AG10803 (cell line): ENCODE measurements around the gene BANK1.

ENCODE experiments used
- DNase-seq: peaks from one replicate; pipeline ENCODE4 v3.0.0; 2010; ENCODE audit warnings: low read depth
- H3K4me3 ChIP-seq: 2 replicates; pipeline ENCODE4 v1.5.1; 2011; ENCODE audit warnings: mild to moderate bottlenecking, low read length, control low read depth
- TF ChIP-seq, protein P1 (sequence below): conservative IDR thresholded peaks from 2 replicates; pipeline ENCODE4 v1.5.1; 2011; ENCODE audit warnings: mild to moderate bottlenecking, low read length, control low read depth, inconsistent platforms

Gene BANK1

DNA sequence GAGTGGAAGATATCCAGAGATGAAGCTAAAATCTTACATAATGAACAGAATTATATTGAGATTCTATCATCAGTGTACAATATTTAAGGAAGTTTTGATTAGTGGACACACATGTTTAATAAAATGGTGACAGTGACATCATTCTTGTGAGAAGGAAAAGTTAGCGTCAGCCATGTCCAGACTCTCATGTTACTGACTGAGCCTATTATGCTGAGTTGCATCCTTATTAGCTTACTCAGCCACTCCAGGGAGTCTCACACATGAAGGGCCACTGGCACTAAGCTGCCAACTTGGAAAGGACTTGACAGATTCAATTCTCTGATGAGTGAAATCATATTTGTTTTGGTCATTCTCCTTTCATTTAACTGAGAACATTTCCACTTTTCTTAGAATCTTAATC, 170.6 kb downstream of the BANK1 start:
- TF ChIP-seq, protein P1, sequence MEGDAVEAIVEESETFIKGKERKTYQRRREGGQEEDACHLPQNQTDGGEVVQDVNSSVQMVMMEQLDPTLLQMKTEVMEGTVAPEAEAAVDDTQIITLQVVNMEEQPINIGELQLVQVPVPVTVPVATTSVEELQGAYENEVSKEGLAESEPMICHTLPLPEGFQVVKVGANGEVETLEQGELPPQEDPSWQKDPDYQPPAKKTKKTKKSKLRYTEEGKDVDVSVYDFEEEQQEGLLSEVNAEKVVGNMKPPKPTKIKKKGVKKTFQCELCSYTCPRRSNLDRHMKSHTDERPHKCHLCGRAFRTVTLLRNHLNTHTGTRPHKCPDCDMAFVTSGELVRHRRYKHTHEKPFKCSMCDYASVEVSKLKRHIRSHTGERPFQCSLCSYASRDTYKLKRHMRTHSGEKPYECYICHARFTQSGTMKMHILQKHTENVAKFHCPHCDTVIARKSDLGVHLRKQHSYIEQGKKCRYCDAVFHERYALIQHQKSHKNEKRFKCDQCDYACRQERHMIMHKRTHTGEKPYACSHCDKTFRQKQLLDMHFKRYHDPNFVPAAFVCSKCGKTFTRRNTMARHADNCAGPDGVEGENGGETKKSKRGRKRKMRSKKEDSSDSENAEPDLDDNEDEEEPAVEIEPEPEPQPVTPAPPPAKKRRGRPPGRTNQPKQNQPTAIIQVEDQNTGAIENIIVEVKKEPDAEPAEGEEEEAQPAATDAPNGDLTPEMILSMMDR: no peak
- DNase-seq: peak; percentile 48
- H3K4me3 ChIP-seq: no peak overlapping the region

DNA sequence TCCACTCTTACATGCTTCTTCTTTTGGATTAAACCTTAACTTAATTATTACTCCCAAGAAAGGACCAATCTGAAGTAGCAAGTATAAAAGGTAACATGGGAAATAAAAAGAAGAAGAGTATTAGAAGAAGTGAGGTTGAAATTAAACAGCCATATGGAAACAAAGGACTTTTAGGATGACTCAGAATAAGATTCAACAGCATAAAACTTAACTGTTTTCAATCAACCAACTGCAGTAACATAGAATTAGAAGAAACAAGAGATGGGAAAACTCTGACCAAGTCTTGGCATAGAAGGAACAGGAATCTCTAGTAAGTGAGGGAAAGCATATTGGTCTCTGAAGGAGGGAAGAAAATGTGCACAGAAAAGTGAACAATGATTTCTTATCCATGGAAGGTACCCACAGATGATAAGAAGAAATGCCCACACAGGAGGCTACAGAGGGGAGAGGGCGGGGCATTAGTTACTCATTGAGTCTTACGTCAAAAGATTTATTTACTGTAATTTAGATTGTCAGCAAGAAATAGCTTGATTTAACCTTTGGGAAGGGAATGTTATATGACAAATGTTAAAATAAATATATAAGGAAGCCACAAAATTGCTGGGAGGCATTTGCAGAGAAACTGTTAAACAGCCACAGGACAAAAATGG, 177.3 kb downstream of the BANK1 start:
- TF ChIP-seq, protein P1: no peak
- no peak for DNase-seq
- H3K4me3 ChIP-seq: no peak overlapping the region

DNA sequence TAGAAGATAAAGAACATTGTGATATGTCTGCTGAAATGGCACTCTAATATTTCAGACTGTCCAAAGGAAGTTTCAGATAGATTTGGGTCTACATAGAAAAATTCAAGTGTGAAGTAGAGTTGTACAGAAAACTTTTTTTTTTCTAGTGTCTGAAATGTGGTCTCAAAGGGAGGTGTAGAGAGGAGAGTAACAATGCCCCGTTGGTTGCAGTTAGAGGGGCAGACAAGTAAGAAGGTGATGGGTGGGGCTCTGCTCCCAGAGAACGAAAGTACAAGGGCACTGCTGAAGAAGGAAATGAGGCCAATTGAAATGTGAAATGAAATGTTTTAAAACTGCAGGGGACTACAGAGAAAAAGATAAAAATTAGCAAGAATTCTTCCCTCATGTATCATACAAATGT, 177.8 kb downstream of the BANK1 start:
- no peak for DNase-seq
- no peak overlapping the region for H3K4me3 ChIP-seq
- TF ChIP-seq, protein P1: no peak

DNA sequence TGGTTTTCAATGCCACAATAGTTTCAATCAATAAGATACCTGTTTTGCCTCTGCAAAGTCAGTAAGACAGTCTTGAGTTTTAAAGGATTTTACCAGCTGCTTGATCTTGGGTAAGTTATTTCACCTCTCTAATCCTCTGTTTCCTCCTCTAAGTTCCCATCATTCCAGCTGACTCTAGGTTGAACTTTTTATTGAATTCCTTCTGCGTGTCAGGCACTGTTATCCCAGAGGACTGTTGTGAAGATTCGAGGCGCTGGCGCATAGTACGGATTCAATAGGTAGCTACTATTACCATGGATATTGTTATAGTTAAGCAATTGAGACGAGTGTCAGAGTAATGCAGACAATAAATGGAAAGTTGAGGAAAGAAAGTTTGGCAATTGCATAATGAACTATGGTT, 179.4 kb downstream of the BANK1 start:
- H3K4me3 ChIP-seq: no peak overlapping the region
- no peak for DNase-seq
- TF ChIP-seq, protein P1: no peak

DNA sequence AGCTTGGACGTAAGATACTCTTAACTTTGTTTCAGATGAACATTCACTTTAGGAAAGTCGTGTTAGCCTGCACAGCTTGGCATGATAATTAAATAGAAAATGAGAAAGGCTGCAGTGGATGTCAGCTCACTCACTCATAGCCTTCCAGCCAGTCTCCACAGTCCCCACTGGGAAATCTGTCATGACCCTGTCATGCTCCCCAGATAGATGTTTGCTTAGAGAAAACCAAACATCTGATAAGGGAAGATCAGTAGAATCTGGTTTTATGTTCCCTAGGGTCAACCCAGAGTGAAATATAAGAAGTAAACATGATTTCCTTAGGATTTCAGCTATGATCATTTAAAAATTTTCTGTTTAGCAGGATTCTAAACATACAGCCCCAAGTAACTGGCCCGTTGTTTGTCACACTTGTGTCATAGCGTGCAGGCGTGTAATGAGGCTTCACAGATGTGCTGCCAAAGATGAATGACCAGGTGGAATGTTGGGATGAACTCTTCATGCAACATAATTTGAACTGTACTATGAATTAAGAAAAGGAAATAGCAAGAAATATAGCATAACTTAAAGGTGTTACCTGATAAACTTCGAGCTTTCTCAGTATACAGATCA, 180.1 kb downstream of the BANK1 start:
- no peak overlapping the region for H3K4me3 ChIP-seq
- DNase-seq: no peak
- TF ChIP-seq, protein P1: no peak

DNA sequence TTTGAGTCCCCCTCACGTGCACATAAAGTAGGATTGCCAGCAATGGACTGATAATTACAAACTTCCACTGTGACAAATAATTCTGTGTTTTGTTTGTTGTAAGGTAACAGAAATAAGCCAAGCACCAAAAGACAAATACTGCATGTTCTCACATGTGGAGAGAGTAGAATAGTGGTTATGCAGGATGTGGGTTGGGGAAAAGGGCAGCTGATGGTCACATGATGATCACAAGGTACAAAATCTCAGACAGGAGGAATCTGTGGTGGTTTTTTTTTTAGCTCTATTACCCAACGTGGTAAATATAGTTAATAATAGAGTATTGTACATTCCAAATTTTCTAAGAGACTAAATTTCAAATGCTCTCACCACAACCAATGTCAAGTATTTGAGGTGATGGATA, 182.3 kb downstream of the BANK1 start:
- TF ChIP-seq, protein P1: no peak
- no peak overlapping the region for H3K4me3 ChIP-seq
- DNase-seq: no peak

DNA sequence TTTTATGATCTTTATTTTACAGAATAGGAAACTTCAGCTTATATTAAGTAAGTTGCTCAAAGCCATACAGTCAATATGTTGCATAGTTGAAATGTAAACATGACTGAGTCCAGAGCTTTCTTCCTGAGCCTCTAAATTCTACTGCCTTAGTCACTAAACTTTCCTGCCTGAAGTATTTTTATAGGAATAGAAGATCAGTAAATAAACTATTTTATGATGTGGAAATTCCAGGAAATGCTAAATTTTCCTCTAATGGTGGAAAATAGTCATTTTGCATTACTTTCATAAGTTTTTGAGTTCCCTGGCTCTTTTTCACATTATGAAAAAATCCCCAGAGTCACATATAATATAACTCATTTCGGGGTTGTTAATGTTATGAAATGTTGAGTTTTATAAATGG, 182.8 kb downstream of the BANK1 start:
- DNase-seq: no peak
- H3K4me3 ChIP-seq: no peak overlapping the region
- TF ChIP-seq, protein P1: no peak
